Heart left ventricle (tissue), 16 donors: ENCODE data around the gene NDOR1. TPM values are rescaled to one million over a fixed set of nuclear protein-coding genes. Genes with fewer than 3 reads are reported as not detected.

Experiments
- ATAC-seq, 4 donors: fragments of 200-7000 bp; cut with Tn5 transposase; one replicate each; pipeline ENCODE4 v1.9.1; 2020 to 2022; ENCODE audit warnings: moderate library complexity in 4 of 4, mild to moderate bottlenecking in 3 of 4, moderate number of reproducible peaks in 1 of 4
- DNase-seq, 5 donors: peaks; one replicate each; pipeline ENCODE4 v3.0.0-alpha.2; 2020
- H3K27ac ChIP-seq, 12 donors: fragments of 200-600 bp; sonication (generic) in 4 of 12; one replicate each; pipeline versions ENCODE4 v1.5.0 to v1.8.0; 2016 to 2022; ENCODE audit warnings: mild to moderate bottlenecking in 2 of 12
- H3K27me3 ChIP-seq, 9 donors: fragments of 200-600 bp; sonication (generic) in 2 of 9; one replicate each; pipeline versions ENCODE4 v1.5.1 to v1.8.0; 2016 to 2022; ENCODE audit warnings: mild to moderate bottlenecking in 3 of 9
- H3K36me3 ChIP-seq, 9 donors: fragments of 200-600 bp; sonication (generic) in 2 of 9; one replicate each; pipeline versions ENCODE4 v1.5.0 to v1.8.0; 2018 to 2022; ENCODE audit warnings: mild to moderate bottlenecking in 2 of 9
- H3K4me1 ChIP-seq, 12 donors: fragments of 200-600 bp; sonication (generic) in 4 of 12; one replicate each; pipeline versions ENCODE4 v1.5.0 to v1.8.0; 2016 to 2022; ENCODE audit warnings: mild to moderate bottlenecking in 3 of 12
- H3K4me3 ChIP-seq, 12 donors: fragments of 200-600 bp; sonication (generic) in 4 of 12; one replicate each; pipeline versions ENCODE4 v1.5.0 to v1.8.0; 2017 to 2022; ENCODE audit warnings: mild to moderate bottlenecking in 9 of 12, moderate library complexity in 4 of 12
- H3K9me3 ChIP-seq, 12 donors: fragments of 200-600 bp; sonication (generic) in 4 of 12; one replicate each; pipeline versions ENCODE4 v1.5.0 to v1.8.0; 2016 to 2022; ENCODE audit warnings: mild to moderate bottlenecking in 1 of 12
- POLR2A ChIP-seq, 2 donors: fragments of 450-650 bp; IDR thresholded peaks; one replicate each; pipeline ENCODE4 v1.6.1; 2017; ENCODE audit warnings: antibody characterized with exemption in 2 of 2, mild to moderate bottlenecking in 2 of 2, moderate library complexity in 2 of 2
- WGBS, 4 donors: extraction: QIAGEN DNeasy Blood & Tissue Kit in 2 of 4; methylation state at CpG; one replicate each; pipeline versions ENCODE4 v1.1.5 to v1.1.7; 2013 to 2018; 5-methylcytosine and 5-hydroxymethylcytosine counted together
- intact Hi-C, 10 donors: fragments of 100-400 bp; cut with DNase I; formaldehyde crosslinking; loops; one replicate each; pipeline versions ENCODE4 v1.11.1 to v1.14.2; 2022
- polyA plus RNA-seq, 2 donors: library from polyadenylated mRNA; stranded (reverse); fragments of 200-250 nt; gene quantifications; one replicate each; pipeline ENCODE4 v1.2.3, GENCODE V29; 2013
- total RNA-seq, 9 donors: library from RNA; depleted of rRNA in 2 of 9; stranded (reverse); fragments of >200 nt in 2 of 9; fragmentation: NEBNext Ultra II Directional in 3 of 9; extraction: Animal tissue kit (Norgen Biotek cat#: 25700) in 3 of 9; gene quantifications; one replicate each; pipeline versions ENCODE4 v1.1.0 to v1.2.4, GENCODE V29; 2016 to 2023
- TF ChIP-seq, protein P1 (sequence below), 12 donors: fragments of 200-600 bp; sonication (generic) in 4 of 12; IDR thresholded peaks; one replicate each; pipeline versions ENCODE4 v1.5.0 to v1.8.0; 2018 to 2022; ENCODE audit warnings: antibody characterized with exemption in 12 of 12, mild to moderate bottlenecking in 5 of 12
- donor health status: ischemic (EF 13 %, LVEDD 7.1; RV severe dilation, severe dysfunction).
- donor health status: healthy with polysubstance abuse.
- donor health status: DM: no; HTN: yes; CAD: no.
- donor health status: DM: no; HTN: no; CAD: no.
- donor health status: ischemic (EF 25% LVEDD 6.9; RV normal size, moderate dysfunction).
- donor health status: ischemic (EF 25% LVEDD 5.7; RV mildly dilated, moderate dysfunction).
- donor health status: healthy.
- donor health status: DM: yes; HTN: yes; CAD: no.
- donor health status: ischemic (EF 35%, LVEDD 5.7; RV mildly dilated, moderate dysfunction).
- donor health status: nonischemic (EF 11% LVEDD 7.7; RV severe dilation, severe dysfunction).
- donor health status: DM: yes; HTN: yes; CAD: no.
- donor health status: PGD.
- donor health status: ischemic (EF 29% LVEDD 5.4; RV normal size, mild dysfunction).
- donor health status: nonischemic (EF 23%, LVEDD 6.1; RV moderate dilation, normal function).

Gene NDOR1
- total and polyA plus RNA-seq, 11 donors, result 4.5 to 9.6 (median 6.2) TPM

DNA sequence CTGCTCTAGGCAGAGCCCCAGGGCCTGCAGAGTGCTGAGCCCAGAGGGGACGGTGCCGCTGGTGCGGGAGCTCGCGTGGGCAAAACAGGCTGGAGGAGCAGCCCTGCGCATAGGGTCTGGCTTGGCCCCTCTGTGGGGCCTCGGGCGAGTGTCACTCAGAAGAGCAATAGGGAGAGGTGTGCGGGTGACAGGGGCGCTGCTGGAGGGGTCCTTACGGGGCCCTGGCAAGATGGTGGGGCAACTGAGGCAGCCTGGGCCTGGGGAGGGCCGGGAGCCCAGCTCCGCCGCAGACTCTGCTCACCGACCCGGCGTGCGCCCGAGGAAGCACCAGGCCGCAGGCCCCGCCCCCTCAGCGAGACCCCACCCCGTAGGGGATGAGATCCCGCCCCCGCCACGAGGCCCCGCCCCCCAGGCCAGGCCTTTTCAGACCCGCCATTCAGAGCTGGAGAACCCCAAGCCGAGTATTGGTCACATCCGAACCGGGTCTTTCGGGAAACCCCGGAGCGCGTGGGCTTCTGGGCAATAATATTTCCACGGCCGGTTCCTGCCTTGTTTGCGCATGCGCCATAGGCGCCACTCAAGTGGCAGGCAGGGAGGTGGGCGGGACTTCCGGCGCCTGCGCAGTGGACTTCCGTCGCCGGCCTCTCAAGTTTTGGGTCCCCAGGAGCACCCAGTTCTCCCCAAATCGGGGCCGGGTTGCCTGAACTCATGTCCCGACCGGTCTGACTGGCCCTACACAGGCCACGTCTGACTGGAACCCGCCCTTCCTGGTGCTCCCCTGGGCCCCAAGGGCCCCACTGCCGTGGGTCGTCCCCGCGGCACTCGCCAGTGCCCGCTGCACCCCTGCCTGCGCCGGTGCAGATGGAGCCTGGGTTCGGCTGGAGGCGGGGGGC, 17.8 kb downstream of the NDOR1 start:
- H3K4me1 ChIP-seq, result peaks cover 0 to 44% (median 24%) of the 10 kb centered on the region in 12 donors
- peak; percentile 98 to 99 (median 99) for DNase-seq
- H3K27me3 ChIP-seq, result peaks cover 0 to 7% (median 0%) of the 10 kb centered on the region in 9 donors
- no peaks in the 10 kb centered on the region for H3K36me3 ChIP-seq
- no peaks in the 10 kb centered on the region for H3K9me3 ChIP-seq
- H3K4me3 ChIP-seq, result peak overlapping the region; percentile 50 to 92 (median 74)
- intact Hi-C loops, result loop anchor here in 3 of 10 donors (1.0 to 10.0 kb wide), 5 partner anchors 19 to 439 kb away; partner anchors contain the start of genes ANAPC2 (in 3 of the 3), SSNA1 (in 3 of the 3), NDOR1 (in 2 of the 3) and TMEM203 (in 2 of the 3)
- WGBS, 4 donors, result 0 to 1% (median 1%) methylated on average over 24 to 63 of the region's 63 CpGs
- peak overlapping the region; percentile 33 to 95 (median 94) for H3K27ac ChIP-seq
- TF ChIP-seq, protein P1, sequence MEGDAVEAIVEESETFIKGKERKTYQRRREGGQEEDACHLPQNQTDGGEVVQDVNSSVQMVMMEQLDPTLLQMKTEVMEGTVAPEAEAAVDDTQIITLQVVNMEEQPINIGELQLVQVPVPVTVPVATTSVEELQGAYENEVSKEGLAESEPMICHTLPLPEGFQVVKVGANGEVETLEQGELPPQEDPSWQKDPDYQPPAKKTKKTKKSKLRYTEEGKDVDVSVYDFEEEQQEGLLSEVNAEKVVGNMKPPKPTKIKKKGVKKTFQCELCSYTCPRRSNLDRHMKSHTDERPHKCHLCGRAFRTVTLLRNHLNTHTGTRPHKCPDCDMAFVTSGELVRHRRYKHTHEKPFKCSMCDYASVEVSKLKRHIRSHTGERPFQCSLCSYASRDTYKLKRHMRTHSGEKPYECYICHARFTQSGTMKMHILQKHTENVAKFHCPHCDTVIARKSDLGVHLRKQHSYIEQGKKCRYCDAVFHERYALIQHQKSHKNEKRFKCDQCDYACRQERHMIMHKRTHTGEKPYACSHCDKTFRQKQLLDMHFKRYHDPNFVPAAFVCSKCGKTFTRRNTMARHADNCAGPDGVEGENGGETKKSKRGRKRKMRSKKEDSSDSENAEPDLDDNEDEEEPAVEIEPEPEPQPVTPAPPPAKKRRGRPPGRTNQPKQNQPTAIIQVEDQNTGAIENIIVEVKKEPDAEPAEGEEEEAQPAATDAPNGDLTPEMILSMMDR (IDR thresholded peaks at IDR 0.05), result no peak
- peak in 1 of 2 donors; percentile 77 for TF ChIP-seq POLR2A (IDR thresholded peaks at IDR 0.05)
- ATAC-seq, result peak; percentile 91 to 95 (median 92)

DNA sequence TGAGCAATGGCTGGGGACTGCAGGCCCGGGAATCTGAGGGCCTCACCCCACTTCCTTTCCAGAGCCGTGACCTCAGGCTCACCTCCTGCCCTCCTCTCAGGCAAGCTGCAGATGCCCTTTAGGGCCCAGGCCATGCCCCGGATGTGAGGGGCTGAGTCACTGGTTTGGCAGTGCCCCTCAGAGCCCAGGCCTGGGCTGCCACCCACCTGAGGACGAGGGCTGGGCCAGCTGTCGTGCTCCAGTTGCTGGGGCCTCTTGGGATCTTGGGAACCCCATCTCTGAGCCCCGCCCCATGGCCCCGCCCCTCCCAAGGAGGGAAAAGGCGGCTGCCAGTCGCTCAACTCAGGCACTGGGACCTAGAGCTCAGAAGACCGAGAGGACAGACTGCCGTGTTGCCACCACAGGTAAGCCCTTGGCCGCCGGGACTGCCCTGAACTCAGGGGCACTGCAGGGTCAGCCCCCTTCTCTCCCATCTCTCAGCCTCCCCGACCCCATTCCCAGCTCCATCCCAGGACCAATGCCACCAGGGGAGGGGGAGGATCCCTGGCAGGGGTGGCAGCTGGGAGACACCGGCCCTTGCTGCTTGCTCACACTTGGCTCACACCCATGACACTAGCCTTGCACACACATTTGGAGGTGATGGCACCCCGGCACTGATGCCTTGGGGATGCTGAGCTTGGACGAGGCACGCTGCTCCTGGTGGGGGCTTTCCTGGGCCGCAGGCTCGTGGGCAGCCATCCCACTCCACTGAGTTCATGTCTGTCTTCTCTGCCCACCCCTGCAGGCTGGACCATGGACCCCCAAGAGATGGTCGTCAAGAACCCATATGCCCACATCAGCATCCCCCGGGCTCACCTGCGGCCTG, 19.6 kb downstream of the NDOR1 start, which contains the start of gene CYSRT1:
Gene CYSRT1, plus strand, starts transcription at position 345 of the 865 bp plus-strand sequence. Its CDS starts 448 bp downstream, at position 793.
- ATAC-seq (no peak), DNase-seq (peak in 1 of 5 donors; percentile 30)
- peaks cover 0 to 35% (median 15%) of the 10 kb centered on the region in 12 donors for H3K4me1 ChIP-seq
- TF ChIP-seq POLR2A (IDR thresholded peaks at IDR 0.05), result no peak
- TF ChIP-seq, protein P1 (IDR thresholded peaks at IDR 0.05), result no peak
- no peaks in the 10 kb centered on the region for H3K9me3 ChIP-seq
- intact Hi-C loops, result loop anchor here in 9 of 10 donors (5.0 to 10.0 kb wide), 6 partner anchors 33 to 440 kb away; partner anchors contain the start of genes ANAPC2 (in 6 of the 9) and SSNA1 (in 6 of the 9)
- 52 to 60% (median 56%) methylated on average over 6 to 23 of the region's 23 CpGs for WGBS, 4 donors
- H3K4me3 ChIP-seq, result peak within 1 kb of the TSS in 11 of 12 donors; percentile 50 to 92 (median 74)
- H3K36me3 ChIP-seq, result no peaks in the 10 kb centered on the region
- H3K27ac ChIP-seq, result peak within 1 kb of the TSS in 8 of 12 donors; percentile 83 to 95 (median 94)
- peaks cover under 1 to 25% (median 13%) of the 10 kb centered on the region in 9 donors for H3K27me3 ChIP-seq

DNA sequence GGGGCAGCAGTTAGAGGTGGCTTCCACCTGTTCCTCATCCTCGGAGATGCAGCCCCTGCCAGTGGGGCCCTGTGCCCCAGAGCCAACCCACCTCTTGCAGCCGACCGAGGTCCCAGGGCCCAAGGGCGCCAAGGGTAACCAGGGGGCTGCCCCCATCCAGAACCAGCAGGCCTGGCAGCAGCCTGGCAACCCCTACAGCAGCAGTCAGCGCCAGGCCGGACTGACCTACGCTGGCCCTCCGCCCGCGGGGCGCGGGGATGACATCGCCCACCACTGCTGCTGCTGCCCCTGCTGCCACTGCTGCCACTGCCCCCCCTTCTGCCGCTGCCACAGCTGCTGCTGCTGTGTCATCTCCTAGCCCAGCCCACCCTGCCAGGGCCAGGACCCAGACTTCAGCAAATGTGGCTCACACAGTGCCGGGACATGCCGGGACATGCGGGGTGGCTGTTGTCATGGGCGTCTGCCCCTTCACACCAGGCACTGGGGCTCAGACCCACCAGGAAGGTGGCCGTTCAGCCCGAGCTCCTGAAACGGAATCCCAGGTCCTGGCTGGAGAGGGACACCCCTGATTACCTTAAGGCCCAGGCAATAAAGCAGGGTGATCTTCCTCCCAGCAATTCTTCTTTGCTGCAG, 20.3 kb downstream of the NDOR1 start:
- DNase-seq, result no peak
- intact Hi-C loops, result loop anchor here (2.0 to 10.0 kb wide), 9 partner anchors 34 to 441 kb away; partner anchors contain the start of genes ANAPC2 (in 4 of the 10) and SSNA1 (in 4 of the 10)

More for the DNA sequence above, 20.3 kb downstream of the NDOR1 start:
- Histone ChIP-seq H3K4me1 (peaks cover 0 to 35% (median 15%) of the 10 kb centered on the region in 12 donors), H3K36me3 (no peaks in the 10 kb centered on the region), H3K27me3 (peaks cover 8 to 31% (median 20%) of the 10 kb centered on the region in 9 donors), H3K27ac (no peak overlapping the region), H3K9me3 (no peaks in the 10 kb centered on the region), H3K4me3 (no peak overlapping the region)
- no peak for TF ChIP-seq POLR2A (IDR thresholded peaks at IDR 0.05)
- TF ChIP-seq, protein P1 (IDR thresholded peaks at IDR 0.05), result no peak
- WGBS, 4 donors, result 70 to 85% (median 82%) methylated on average over 5 to 21 of the region's 21 CpGs
- no peak for ATAC-seq
